ENCODE results near the gene TMEFF2.

The TMEFF2 gene

GRCh38 chr2:191899410-191899809 is 295.3 kb downstream of the TMEFF2 start:
- H3K9me2 ChIP-seq (replicated peaks; ENCODE audit: low read depth, low read length) = no peaks in the 10 kb centered on the region
- H2AFZ ChIP-seq (ENCODE audit: low read length) = no peak overlapping the region
- H3K27me3 ChIP-seq (ENCODE audit: insufficient read depth, low read length, poor library complexity, severe bottlenecking) = no peaks in the 10 kb centered on the region
- no peak overlapping the region for H3K9ac ChIP-seq (ENCODE audit: low read depth, low read length, poor library complexity, severe bottlenecking)
- no peaks in the 10 kb centered on the region for H3K79me2 ChIP-seq (ENCODE audit: insufficient read depth, low read length)
- H3K36me3 ChIP-seq (ENCODE audit: insufficient read depth, low read length) = no peaks in the 10 kb centered on the region
- no peaks in the 10 kb centered on the region for H3K4me1 ChIP-seq (ENCODE audit: insufficient read depth, low read length, poor library complexity, severe bottlenecking)
- TF ChIP-seq EZH2phosphoT487 (IDR thresholded peaks at IDR 0.05; ENCODE audit: borderline replicate concordance) (no peak), CTCF (conservative IDR thresholded peaks at IDR 0.05; ENCODE audit: low read length) (no peak)
- H4K20me1 ChIP-seq (ENCODE audit: insufficient read depth, low read length, poor library complexity, severe bottlenecking) = no peaks in the 10 kb centered on the region
- H3K4me2 ChIP-seq (ENCODE audit: low read depth, low read length, poor library complexity, severe bottlenecking) = no peak overlapping the region
- no peak overlapping the region for H3K4me3 ChIP-seq (ENCODE audit: low read length, poor library complexity, severe bottlenecking)
- no peaks in the 10 kb centered on the region for H3F3A ChIP-seq (ENCODE audit: low read depth)
- no peaks in the 10 kb centered on the region for H3K9me3 ChIP-seq (ENCODE audit: insufficient read depth, low read depth, low read length)

Measured in Loucy (cell line).